Measurements from ENCODE around the gene LILRB3. TPM values are rescaled to one million over a fixed set of nuclear protein-coding genes. Genes with fewer than 3 reads are reported as not detected.
"Not testable (repeated sequence)": the region's sequence is repeated elsewhere in the genome, so short reads cannot be mapped to it uniquely, and the experiment has no call there.

LILRB3 gene
- total RNA-seq, result 4.0 TPM
- long read RNA-seq, partial matches to known transcripts, result 1 of 2 reads
- long read RNA-seq, other reads (novel, unspliced or antisense), result 1 of 2 reads

DNA sequence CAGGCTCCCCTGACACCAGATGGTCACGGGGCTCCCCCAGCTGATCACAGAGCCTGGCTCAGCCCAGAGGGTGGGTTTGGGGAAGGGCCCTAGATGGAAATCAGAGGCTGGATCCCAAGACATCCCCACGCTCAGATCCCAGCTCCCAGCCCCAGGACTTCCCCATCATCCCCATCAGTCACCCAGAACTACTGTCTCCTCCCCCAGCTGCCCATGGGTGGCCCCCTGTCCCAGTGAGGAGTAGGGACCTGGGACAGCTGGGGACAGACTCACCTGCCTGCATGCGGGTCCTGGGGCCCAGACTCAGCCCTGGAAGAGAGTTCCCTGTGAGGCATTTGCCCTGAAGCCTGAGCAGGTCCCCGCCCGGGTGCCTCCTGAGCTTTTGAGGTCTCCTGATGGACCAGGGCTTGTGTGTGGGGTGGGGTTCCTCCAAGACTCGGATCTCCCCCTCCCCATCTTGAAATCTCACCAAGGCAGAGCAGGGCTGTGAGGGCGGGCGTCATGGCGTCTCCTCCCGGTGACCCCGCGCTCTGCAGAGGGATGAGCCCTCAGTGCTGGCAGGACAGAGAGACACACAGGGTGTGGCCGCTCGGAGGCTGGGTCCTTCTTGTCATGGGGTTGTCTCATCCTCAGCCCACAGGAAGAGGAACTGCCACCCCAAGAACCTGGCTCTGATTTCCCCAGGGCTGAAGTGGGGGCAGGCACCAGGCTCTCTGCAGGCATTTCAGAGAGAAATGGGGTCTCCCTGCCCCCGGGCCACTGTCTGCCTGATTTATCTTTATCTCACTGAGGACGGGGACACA is at the start of gene LILRB3:
Gene LILRB3, minus strand, starts transcription at position 534 of the 803 bp plus-strand sequence. Its CDS starts 31 bp downstream, at position 503.
- ATAC-seq, result peak; percentile 88
- peak; percentile 79 for DNase-seq (ENCODE audit: missing footprints)
- intact Hi-C loops (cut with DNase I), result not testable (repeated sequence)

DNA sequence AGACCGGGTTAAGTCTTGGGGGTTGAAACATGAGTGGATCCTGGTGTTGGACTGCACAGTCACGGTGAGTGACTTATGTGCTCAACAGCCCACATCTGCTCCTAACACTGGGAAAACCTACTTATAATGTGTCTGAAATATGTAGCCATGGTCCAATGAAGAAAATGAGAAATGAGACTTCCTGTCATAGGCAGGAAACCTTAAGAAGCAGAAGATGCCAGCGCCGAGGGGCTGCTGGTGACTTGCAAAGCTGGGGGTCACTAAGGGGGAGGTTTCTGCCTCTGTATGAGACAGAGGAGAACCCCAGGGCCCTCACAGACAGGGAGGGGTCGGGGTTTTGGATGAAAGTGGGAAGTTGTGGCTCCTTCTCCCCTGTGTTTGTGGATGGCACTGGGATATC is 49.4 kb upstream of the LILRB3 start:
- ATAC-seq; intact Hi-C loops (cut with DNase I); DNase-seq (ENCODE audit: missing footprints): not testable (repeated sequence)

DNA sequence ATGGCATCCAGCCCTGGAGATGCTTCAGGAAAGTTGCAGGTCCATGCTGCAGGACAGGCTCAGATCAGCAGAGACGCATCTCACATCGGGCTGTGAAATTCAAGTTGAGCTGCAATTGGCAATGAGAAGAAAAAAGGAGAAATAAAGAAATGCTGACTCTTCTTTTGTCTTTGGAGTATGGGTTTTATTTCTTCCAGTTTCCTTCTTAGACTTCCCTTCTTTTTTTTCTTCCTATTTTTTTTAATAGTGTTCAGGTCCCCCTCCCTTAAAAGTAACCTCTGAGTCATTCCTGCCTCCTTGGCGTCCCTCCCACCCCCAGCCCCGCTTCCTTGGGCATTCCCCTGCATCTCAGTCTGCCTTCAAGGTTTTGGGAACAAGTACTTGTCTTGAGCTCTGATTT is 48.8 kb upstream of the LILRB3 start:
- intact Hi-C loops (cut with DNase I); DNase-seq (ENCODE audit: missing footprints): not testable (repeated sequence)
- peak; percentile 63 for ATAC-seq

DNA sequence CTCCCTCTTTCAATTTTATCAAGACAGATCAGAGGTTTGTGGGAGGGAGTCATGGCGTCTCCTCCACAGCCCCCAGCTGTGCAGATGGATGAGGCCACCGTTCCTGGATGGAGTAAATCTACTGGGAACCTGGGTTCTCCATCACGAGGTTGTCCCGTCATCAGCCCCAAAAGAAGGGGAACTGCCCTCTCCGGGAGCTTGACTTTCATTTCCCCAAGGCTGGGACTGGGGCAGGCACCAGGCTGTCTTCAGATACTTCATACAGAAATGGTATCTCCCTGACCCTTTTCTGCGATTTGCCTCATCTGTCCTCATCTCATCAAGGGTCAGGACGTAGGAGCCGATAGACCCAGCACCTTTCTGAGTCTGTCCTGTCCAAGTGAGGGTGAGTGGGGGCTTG is 48.3 kb upstream of the LILRB3 start:
- ATAC-seq (peak; percentile 74), DNase-seq (ENCODE audit: missing footprints) (no peak)
- intact Hi-C loops (cut with DNase I), result no loop called here

DNA sequence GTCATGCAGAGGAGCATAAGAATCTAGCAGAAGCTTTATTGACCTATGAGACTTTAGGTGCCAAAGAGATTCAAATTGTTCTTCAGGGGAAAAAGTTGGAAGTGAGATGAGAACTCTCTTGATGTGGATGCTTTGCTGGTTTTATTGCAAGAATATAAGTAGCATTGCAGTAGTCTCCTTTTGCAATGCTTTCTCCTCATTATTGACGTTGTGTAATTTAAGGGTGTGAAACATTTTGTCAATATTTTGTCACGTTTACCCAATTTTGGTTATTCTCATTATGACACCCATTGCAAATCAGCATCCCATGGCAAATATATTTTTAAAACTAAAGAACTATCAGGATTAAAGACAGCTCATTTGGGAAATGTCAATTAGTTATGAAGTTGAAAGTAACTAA is 46.1 kb upstream of the LILRB3 start:
- DNase-seq (ENCODE audit: missing footprints), result no peak
- intact Hi-C loops (cut with DNase I), result no loop called here
- ATAC-seq, result no peak

DNA sequence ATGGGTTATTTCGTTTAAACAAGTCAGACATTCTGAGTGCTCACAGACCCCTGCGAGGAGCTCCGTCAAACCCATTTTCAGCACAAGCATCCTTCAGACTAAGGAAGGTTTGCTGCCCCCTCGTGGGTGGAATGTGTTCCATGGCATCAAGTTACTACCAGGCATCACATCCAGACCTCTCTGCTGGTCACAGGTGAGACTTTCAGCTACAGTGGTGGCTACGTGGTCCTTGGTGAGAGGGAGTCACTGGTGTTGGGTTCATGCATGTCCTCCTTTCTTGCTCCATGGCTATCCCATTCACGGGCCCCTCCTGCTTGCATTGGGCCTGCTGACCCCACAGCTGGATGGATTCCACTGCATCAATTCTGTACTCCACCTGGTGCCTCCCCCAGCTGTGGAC is 43.3 kb upstream of the LILRB3 start:
- intact Hi-C loops (cut with DNase I), result no loop called here
- peak; percentile 84 for DNase-seq (ENCODE audit: missing footprints)
- peak; percentile 37 for ATAC-seq

DNA sequence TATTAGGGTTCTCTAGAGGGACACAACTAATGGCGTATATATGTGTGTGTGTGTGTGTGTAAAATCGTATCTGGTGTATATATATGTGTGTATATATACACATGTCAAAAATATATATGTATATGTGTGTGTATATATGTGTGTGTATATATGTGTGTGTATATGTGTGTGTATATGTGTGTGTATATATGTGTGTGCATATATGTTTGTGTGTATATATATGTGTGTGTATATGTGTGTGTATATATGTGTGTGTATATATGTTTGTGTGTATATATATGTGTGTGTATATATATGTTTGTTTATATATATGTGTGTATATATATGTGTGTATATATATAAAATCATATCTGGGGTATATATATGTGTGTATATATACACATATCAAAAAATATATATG is 39.7 kb upstream of the LILRB3 start:
- intact Hi-C loops (cut with DNase I), result no loop called here
- ATAC-seq, result no peak
- no peak for DNase-seq (ENCODE audit: missing footprints)

DNA sequence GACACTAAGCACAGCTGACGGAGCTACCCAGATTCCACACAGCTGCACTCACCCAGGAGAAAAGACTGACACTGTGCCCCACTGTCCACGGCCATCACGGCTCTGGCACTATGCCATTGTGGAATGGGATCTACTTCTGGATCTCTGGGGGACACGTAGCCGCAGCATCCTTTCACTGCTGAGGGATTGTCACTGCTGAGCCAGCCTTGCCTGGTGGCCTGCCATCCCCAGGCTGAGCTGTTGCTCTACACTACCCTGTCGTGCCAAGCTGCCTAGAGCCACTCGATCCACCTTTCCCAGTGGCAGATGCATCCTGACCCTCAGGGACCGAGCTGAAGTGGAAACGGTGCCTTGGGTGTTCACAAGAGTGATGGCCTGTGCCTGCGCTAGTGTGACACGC is 39.3 kb upstream of the LILRB3 start:
- DNase-seq (ENCODE audit: missing footprints) (no peak), ATAC-seq (no peak)
- intact Hi-C loops (cut with DNase I), result no loop called here

DNA sequence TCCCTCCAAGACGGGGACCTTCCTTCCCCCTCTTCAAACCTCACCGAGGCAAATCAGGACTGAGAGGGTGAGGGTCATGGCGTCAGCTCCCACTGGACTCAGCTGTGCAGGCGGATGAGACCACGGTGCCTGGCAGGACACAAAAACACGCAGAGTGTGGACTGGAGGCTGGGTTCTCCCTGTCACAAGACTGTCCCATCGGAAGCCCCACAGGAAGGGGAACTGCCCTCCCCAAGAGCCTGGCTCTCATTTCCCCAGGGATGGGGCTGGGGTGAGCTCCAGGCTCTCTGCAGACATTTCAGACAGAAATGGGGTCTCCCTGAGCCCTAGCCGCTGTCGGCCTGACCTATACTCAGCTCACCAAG is 34.3 kb upstream of the LILRB3 start, which contains the start of gene LILRB5:
Gene LILRB5, minus strand, starts transcription at position 158 of the 365 bp plus-strand sequence. Its CDS starts 80 bp downstream, at position 78.
- ATAC-seq, result peak; percentile 51
- intact Hi-C loops (cut with DNase I), result no loop called here
- no peak for DNase-seq (ENCODE audit: missing footprints)

DNA sequence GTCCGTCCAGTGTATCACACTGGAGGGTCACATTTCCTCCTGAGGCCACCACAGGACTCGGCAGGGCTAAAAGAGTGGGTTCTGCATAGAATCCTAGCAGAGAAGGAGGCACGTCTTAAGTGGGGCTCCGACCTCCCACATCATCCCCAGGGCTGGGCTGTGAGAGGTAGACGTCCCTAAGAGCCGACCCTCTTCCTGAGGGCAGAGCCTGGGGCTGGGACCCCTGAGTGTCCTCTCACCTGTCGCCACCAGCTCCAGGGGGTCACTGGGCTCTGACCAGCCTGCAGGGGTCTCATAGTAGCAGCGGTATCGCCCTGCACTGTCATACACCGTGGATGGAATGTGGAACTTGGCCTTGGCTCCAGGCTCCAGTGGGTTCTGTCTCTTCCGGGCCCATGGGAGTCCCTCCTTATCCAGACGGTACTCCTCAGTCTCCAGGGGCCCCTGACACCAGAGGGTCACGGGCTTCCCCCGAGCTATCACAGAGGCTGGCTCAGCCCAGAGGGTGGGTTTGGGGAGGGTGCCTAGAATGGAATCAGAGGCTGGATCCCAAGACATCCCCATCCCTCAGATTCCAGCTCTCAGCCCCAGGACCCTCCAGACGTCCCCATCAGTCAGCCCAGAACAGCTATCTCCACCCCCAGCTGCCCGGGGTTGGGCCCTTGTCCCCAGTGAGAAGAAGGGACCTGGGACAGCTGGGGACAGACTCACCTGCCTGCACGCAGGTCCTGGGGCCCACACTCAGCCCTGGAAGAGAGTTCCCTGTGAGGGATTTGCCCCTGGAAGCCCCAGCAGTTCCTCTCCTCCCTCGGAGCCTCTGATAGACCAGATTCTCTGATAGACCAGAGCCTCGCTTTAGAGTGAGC is 33.7 kb upstream of the LILRB3 start:
- DNase-seq (ENCODE audit: missing footprints) (no peak), ATAC-seq (no peak)
- intact Hi-C loops (cut with DNase I), result no loop called here

DNA sequence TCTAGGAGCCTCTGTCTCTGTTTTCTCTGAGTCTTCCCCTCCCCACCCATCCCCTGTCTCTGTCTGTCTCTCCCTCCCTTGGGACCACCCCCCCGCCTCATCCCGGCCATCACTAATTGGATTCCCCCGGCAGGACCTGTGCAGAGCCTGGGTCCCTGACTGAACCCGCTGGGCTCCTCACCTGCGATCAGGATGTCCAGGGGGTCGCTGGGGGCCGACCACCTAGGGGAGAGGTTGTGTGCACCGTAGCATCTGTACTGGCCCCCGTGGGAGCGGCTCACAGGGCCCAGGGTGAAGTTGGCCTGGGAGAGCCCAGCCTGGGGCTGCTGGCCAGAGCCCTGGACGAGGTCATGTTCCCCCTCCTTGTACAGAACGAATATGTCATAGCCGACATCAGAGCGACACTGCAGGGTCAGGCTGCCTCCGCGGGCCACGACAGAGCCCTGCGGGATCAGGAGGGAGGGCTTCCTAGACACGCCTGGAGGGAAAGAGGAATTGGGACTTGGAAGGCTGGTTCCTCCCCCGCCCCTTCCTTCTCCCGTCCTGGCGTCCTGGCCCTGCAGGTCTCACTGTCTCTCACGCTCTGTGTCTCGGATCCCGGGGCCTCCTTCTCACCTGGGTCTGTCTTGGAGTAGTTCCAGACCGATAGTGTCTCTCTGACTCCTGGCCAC is 32.4 kb upstream of the LILRB3 start:
- DNase-seq (ENCODE audit: missing footprints) (no peak), ATAC-seq (no peak)
- intact Hi-C loops (cut with DNase I), result no loop called here

DNA sequence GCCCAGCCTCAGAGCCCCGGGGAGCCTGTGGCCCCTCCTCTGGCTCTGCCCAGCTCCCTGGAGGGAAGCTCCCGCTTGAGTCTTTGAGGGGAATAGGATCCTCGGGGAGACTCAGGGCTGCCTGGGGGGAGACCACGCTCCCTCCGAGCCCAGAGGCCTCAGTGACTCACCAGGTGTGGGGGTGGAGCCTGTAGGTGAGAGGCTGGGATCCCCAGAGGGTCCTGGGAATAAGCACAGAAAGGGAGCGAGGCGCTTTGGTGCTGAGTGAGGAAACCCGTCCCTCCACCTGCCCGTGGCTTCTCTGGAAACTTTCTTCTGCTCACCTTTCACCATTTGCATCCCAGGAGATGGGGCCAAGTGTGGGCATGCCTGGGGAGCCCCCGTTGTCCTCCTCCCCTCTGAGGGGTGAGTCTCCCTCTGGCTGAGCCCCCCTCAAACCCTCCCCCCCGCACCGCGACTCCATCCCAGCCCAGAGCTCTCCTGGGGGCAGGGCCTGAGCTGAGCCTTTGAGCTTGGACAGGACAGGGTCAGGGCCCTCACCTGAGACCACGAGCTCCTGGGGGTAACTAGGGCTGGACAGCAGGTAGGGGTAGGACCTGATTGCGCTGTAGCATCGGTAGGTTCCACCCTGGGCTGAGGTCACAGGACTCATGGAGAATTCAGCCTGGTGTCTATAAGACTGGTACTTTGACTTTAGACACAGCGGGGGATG is 31.5 kb upstream of the LILRB3 start:
- DNase-seq (ENCODE audit: missing footprints) (no peak), ATAC-seq (no peak)
- intact Hi-C loops (cut with DNase I), result no loop called here

DNA sequence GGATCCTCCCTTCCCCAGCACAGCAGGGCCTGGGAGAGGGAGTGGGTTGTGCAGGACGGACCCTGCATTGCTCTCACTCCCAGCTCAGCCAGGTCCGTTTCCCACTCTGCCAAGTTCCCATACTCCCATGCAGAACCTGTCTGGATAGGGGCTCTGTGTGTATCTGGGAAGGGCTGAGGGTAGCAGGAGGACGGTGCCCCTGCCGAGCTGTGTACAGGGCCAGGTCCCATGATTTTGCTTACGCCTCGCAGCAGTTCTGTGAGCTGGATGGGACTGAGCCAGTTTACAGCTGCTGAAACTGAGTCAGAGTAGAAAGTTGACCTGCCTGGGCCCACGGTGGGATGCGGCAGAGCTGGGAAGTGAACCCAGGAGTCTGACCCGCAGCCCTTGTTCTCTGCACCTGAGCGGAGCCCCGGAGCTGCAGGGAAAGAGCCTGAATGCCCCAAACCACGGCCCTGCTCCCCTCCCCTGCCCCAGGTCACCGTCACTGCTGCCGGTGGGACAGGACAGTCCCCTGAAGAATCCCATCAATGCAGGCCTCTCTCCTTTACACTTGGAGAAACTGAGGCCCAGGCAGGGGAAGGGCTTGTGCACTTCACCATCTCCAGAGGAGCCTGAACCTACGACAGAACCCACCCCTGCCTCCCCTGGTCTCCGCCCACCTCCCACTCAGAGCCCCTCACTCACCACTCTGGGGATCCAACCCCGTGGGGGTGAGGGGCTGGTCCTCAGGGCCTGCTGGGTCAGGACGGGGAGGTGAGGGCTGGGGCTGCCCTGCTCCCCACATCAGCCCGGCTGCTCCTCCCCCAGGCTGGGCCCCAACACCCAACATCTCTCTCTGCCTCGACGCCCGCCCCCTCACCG is 30.8 kb upstream of the LILRB3 start:
- intact Hi-C loops (cut with DNase I), result no loop called here
- DNase-seq (ENCODE audit: missing footprints) (no peak), ATAC-seq (no peak)

DNA sequence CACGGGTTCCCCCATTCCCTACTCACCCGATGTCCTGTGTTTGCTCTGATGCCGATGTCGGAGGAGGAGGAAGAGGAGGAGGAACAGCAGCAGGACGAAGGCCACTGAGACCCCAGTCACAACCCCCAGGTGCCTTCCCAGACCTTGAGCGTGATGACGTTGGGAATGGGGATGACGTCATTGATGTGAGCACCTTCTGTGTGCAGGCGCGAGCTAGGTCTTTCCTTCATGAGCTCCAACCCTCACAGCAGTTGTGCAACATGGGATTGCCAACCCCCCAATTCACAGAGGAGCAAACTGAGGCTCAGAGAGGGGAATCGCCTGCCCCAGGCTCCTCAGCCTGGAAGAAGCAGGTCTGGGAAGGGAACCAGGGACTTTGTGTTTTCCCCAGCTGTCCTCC is 30.0 kb upstream of the LILRB3 start:
- intact Hi-C loops (cut with DNase I), result no loop called here
- no peak for ATAC-seq
- no peak for DNase-seq (ENCODE audit: missing footprints)

DNA sequence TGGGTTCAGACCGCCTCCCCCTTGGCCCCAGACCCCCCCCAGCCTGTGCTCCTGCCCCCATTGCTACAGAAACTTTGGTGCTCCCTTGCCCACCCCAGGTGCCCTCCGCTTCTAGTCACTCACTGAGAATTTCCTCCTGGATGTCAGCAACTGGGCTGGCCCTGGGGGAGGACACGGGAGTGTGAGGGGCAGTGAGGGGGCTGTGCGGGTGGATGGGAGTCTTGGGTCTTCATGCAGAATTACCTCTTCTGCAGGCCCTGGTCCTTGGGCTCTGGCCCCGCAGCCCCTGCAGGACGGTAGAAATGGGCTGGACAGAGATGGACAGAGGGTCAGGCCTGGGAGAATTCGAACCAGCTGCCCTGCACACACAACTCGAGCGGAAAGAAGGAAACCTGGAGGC is 29.4 kb upstream of the LILRB3 start:
- intact Hi-C loops (cut with DNase I), result no loop called here
- ATAC-seq (no peak), DNase-seq (ENCODE audit: missing footprints) (no peak)

DNA sequence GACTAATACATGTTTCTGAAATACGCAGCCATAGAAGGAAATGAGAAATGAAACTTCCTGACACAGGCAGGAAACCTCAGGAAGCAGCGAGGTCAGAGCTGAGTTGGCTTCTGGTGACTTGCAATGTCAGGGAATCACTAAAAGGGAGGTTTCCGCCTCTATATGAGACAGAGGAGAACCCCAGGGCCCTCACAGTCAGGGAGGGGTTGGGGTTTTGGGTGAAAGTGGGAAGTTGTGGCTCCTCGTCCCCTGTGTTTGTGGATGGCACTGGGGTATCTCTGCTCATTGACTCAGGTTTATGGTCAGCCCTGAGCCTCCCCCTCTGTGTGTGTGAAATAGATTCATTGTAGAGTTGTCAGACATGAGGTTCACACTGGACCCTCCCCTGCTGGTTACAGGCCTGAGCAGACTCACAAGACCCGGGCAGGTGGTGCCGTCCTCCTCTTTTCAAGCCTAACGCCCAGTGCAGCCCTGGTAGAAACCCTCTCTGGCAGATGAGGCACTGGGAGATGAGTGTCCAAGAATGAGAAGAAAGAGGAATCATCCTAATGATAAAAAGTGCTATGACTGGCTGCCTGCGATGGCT is 25.3 kb upstream of the LILRB3 start:
- ATAC-seq, result peak; percentile 87
- intact Hi-C loops (cut with DNase I), result no loop called here
- DNase-seq (ENCODE audit: missing footprints), result peak; percentile 79

DNA sequence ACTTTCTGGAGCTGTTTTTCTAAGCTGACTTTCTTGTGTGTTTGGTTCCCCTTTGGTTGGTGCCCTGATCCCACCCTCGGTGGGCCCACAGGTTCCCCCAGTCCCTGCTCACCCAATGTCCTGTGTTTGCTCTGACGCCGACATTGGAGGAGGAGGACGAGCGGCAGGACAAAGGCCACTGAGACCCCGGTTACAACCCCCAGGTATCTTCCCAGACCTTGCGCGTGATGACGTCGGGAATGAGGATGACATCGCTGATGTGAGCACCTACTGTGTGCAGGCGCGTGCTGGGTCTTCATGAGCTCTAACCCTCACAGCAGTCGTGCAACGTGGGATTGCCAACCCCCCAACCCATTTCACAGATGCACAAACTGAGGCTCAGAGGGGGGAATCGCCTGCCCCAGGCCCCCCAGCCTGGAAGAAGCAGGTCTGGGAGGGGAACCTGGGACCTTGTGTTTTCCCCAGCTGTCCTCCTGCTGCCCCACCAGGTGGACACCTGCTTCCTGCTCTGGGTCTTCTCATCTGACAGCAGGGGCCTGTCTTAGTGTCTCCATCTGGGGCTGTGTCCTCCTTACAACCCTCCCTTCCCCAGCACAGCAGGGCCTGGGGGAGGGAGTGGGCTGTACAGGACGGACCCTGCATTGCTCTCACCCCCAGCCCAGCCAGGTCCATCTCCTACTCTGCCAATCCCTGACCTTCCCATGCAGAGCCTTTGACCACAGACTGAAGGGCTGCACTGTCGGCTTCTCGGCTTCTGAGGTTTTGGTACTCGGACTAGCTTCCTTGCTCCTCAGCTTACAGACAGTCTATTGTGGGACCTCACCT is 24.5 kb upstream of the LILRB3 start:
- no peak for ATAC-seq
- no peak for DNase-seq (ENCODE audit: missing footprints)
- intact Hi-C loops (cut with DNase I), result no loop called here
